Dermis microvascular lymphatic vessel endothelial cell (primary cell): Measurements from ENCODE around the gene TATDN3. TPM values are rescaled to one million over a fixed set of nuclear protein-coding genes. Genes with fewer than 3 reads are reported as not detected.
"Not testable (repeated sequence)": the region's sequence is repeated elsewhere in the genome, so short reads cannot be mapped to it uniquely, and the experiment has no call there.

Source experiments
- DNase-seq, 2 donors: peaks; one replicate each; pipeline versions ENCODE4 v3.0.0 to v3.0.0-alpha.2; 2010; ENCODE audit warnings: low read depth in 2 of 2
- total RNA-seq: library from RNA; depleted of rRNA; stranded (reverse); fragments of >200 nt; gene quantifications from 2 replicates; pipeline ENCODE4 v1.2.1, GENCODE V29; 2014

TATDN3 gene
- total RNA-seq, 1 donor from 2014 or later: 8.6 TPM

DNA sequence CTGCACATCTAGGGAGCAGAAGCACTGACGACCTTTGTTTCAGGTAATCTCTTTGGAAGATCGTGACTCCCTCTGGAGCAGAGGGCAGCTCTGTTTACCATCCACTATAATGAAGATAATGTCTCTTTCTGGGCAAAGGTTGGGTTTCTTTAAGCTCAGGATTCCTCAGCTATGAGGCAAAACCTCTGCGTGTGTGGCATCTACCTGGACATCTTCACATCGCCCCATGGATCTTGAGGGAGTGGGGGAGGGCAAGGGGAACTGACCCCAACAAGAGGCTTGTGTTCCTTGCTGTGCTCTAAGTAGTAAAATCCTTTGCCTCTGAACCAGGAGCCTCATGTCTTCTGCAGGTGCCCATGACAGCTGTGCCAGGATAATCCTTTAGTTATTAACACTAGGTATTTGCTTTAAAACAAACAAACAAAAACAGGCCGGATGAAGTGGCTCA is 36.2 kb downstream of the TATDN3 start:
- DNase-seq: no peak

DNA sequence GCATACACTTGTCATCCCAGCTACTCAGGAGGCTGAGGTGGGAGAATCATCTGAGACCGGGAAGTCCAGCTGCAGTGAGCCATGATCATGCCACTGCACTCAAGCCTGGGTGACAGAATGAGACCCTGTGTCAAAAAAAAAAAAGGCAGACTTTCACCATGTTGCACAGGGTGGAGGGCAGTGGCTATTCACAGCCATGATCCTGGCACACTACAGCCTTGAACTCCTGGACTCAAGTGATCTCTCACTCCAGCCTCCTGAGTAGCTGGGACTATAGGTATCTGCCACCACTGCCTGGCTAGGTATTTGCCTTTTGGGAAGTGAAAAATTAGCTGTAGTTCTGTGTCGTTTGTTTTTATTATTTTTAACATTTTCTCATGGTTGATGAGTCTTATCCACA is 36.7 kb downstream of the TATDN3 start:
- DNase-seq: no peak

DNA sequence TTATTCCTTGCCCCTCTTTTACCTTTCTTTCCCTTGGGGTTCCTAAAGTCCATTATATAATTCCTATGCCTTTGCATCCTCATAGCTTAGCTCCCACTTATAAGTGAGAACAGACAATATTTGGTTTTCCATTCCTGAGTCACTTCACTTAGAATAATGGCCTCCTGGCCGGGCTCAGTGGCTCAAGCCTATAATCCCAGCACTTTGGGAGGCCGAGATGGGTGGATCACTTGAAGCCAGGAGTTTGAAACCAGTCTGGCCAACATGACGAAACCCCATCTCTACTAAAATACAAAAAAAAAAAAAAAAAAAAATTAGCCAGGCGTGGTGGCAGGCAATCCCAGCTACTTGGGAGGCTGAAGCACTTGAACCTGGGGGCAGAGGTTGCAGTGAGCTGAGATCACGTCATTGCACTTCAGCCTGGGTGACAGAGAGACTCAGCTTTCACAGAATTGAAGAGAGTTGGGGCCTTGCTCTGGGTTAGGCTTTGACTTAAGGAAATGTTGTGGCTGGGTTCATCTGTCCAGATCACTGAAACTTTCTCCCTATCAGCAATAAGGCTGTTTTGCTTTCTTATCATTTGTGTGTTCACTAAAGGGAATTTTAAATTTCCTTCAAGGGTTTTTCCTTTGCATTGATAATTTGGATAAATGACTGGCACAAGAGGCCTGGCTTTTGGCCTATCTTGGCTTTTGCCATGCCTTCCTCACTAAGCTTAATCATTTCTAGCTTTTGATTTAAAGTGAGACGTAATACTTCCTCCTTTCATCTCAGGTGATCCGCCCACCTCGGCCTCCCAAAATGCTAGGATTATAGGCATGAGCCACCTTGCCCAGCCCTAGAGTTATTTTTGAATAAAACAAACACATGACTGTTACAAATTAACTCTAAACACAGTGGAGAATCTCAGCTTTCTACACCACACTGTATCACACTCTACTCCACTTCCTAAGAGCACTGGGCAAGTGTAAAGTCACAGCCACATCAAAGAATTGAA is 41.8 kb downstream of the TATDN3 start:
- not testable (repeated sequence) for DNase-seq

DNA sequence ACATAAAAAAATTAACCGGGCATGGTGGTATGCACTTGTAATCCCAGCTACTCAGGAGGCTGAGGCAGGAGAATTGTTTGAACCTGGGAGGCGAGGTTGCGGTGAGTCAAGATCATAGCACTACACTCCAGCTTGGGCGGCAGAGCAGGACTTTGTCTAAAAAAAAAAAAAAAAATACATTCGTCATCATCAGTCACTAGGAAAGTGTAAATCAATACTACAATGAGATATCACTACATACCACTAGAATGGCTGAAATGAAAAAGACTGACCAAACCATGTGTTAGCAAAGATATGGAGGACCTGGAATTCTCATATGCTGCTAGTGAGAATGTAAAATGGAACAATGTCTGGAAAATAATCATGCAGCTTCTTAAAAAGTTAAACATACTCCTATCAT is 46.5 kb downstream of the TATDN3 start:
- no peak for DNase-seq

DNA sequence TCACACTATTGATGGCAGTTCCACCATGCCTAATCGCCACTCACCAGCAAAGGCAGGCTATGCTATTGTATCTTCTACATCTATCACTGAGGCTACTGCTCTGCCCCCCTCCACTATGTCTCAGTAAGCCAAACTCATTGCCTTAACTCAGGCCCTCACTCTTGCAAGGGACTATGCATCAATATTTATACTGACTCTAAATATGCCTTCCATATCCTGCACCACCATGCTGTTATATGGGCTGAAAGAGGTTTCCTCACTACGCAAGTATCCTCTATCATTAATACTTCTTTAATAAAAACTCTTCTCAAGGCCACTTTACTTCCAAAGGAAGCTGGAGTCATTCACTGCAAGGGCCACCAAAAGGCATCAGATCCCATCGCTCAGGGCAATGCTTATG is 52.8 kb downstream of the TATDN3 start:
- DNase-seq: not testable (repeated sequence)

DNA sequence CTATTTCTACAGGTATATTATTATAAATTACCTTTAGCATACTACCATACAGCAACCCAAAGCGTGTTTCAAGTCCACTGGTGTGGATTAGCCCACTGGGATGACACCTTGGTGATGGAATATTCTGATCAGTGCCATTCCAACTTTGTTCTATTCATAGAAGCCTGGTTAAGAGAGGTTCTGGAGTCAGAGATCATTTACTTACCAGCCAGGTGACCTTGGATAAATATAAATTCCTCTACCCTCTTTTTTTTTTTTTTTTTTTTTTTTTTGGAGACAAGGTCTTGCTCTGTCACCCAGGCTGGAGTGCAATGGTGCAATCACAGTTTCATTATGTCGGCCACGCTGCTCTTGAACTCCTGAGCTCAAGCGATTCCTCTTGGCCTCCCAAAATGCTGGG is 55.9 kb downstream of the TATDN3 start, which contains the start of gene SPATA45:
SPATA45 (minus strand) TSS at position 101 of the 400 bp plus-strand sequence. CDS start 11,500 bp downstream, outside the sequence.
- no peak for DNase-seq

DNA sequence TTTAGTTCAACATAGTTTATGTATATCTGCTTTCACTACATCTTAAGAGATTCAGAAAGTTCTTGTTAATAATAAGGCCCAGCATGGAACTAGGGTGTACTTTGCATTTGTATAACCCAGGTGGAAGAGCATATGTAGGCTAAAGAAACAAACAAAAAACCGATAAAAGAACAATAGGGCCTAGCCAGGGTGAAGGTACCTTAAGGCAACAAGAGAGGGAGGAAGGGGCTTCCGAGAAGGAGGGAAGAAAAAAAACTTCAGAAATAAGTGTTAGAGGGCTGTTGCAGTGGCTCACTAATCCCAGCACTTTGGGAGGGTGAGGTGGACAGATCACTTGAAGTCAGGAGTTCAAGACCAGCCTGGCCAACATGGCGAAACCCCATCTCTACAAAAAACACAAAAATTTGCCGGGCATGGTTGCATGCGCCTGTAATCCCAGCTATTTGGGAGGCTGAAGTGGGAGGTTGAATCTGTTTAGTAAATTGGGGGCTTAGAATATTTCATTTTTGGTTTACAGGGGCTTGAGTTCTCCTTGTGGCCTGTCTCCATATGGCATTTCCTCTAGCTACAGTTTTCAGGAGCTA is 60.5 kb downstream of the TATDN3 start:
- no peak for DNase-seq

DNA sequence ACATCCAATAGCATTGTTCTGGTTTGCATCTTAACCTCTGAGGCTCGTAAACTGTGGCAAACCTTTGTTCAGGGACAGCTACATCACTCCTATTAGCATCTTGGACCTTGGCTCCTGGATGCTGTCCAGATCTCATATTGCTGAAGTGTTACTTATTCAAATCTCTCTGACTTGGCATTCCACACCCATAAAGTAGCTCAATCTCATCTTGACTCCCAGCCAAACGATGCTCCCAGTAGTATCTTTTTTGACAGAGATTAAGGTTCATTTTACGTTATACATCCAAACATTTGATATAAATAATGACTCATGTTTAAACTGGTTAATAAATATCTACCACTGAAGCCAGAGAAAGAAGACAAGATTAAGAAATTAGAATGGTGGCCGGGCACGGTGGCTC is 62.0 kb downstream of the TATDN3 start:
- no peak for DNase-seq

DNA sequence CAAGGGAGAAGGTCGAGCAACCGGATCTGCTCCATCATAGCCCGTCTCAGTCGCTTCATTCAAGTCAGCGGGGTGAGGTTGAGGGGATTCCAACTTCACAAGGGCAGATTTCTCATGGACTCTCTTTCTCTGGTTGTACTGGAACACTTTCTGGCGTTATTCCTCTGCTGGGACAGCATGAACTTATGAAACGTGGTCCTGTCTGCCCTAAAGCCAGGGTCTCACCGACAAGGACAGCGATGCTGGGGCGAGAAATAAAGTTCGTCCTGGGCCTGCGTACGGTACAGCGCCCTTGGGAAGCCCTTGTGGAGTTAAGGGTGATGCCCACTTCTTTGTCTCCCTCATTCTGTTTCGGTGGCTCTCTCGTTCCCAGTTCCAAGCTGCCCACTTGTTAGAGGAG is 65.1 kb downstream of the TATDN3 start:
- no peak for DNase-seq

DNA sequence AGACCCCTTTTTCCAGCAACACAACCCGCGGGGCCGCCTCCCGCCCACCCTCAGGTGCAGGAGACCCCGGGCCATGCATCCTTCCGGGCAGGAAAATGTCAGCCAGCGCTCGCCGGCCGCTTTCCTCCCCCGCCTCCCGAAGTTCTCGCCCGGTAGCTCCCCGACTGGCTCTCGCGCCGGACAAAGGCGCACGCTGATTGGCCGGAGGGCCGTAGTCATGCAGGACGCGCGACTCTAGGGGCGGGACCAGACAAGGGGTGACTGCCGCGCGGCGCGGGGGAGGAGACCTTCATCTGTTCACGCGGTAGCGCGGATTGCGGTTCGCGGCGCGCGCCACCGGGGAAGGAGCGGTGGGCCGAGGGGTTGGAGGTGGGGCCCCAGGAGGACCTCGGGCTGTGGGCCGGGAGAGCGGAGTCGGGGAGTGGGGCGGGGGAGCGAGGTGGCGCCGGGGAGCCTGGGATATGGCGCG is 66.3 kb downstream of the TATDN3 start, which contains the start of gene FLVCR1:
FLVCR1 (plus strand) TSS at position 284 of the 469 bp plus-strand sequence; CDS start at position 462, 178 bp downstream.
- peak; percentile 90 to 96 for DNase-seq

DNA sequence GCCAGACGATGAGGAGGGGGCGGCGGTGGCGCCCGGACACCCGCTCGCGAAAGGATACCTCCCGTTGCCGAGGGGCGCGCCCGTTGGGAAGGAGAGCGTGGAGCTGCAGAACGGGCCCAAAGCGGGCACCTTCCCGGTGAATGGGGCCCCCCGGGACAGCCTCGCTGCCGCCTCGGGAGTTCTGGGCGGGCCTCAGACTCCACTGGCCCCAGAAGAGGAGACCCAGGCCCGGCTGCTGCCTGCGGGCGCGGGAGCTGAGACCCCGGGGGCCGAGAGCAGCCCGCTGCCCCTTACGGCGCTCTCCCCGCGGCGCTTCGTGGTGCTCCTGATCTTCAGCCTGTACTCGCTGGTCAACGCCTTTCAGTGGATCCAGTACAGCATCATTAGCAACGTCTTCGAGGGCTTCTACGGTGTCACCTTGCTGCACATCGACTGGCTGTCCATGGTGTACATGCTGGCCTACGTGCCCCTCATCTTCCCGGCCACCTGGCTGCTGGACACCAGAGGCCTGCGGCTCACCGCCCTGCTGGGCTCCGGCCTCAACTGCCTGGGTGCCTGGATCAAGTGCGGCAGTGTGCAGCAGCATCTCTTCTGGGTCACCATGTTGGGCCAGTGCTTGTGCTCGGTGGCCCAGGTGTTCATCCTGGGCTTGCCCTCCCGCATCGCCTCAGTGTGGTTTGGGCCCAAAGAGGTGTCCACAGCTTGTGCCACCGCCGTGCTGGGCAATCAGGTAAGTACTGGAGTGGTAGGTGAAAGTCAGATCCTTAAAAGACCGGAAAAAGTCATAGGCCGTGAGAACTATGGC is 67.0 kb downstream of the TATDN3 start:
- peak in 1 of 2 donors; percentile 41 for DNase-seq

DNA sequence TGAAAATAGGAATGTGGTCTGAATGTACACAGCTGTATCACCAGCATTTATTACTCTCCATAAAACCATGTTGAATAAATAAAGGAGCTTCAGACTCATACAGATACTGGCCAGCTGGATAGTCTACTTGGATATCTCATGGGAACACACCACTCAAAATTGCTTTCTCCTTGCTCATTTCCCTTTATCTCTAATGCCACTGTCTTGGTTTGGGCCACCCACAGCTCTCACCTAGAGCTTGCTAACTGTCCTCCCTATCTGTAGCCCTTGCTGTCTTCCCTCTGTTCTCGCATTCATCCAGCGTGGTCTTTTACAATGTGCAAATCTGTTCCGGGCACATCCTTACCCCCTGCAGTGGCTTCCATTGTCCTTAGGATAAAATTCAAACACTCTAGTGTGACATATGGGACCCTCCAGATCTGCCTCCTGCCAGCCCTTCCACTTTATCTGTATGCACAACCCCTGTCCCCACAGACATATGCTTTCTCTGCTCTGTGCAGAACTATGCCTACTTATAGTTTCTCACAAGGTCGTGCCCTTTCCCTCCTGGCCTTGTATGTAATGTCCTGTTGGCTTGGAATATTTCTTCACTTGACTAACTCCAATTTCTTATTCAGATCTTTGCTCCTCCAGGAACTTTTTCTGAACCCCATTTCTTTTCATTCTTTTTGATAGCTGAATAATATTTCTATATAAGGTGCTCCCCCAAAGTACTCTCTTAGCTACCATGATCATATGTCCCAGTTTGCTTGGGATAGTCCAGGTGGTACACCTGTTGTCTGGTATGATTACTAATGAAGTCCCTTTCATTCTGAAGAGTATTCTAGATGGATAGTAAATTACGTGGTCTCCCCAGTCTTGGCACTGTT is 69.3 kb downstream of the TATDN3 start:
- no peak for DNase-seq

DNA sequence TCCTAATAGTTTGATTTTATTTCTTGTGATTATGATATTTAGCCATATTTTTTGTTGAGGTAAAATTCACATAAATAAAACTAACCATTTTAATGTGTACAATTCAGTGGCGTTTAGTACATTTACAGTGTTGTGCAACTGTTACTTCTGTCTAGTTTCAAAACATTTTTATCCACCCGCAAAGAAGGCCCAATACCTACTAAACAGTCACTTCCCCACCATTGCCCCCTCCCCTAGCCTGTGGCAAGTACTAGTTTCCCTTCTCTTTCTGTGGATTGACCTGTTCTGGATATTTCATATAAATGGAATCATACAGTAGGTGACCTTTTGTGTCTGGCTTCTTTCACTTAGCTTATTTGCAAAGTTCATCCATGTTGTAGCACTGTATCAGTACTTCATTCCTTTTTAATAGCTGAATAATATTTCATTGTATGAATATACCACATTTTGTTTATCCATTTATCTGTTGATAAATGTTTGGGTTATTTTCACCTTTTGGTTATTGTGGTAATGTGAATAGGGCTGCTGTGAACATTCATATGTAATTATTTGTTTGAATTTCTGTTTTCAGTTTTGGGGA is 70.5 kb downstream of the TATDN3 start:
- no peak for DNase-seq

DNA sequence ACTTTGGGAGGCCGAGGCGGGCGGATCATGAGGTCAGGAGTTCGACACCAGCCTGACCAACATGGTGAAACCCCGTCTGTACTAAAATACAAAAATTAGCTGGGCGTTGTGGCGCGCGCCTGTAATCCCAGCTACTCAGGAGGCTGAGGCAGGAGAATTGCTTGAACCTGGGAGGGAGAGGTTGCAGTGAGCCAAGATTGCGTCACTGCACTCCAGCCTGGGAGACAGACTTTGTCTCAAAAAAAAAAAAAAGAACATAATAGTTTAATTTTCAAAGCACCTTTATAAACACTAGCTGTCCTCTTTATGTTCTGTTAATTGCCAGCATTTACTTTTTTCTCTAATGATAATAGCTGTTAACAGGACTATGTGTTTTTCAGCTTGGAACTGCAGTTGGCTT is 71.7 kb downstream of the TATDN3 start:
- not testable (repeated sequence) for DNase-seq

DNA sequence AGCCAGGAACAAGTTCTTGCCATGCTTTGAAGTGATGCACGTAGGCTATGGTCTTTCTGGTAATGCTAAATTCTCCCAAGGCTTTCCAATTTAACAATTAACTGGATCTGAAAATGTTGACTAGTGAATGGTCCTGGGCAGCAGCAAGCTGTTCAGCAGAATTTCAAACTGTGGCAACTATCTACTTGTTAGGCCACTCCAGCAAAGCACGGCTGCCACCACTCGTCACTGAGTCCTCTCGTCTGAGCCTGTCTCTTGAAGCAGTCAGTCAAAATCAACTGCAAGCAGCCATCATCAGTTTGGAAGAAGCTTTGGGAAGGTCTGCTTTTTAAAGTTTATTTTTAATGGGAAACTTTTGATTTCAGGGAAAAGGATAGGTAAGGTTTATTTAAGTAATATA is 72.5 kb downstream of the TATDN3 start:
- DNase-seq: no peak

Other genes starting within 250 kb of the TATDN3 start
- 1.0 and 1.3 TPM in 2 replicates for gene ATF3, start 183.1 kb upstream of the TATDN3 start, total RNA-seq
- 0.64 and 1.4 TPM in 2 replicates for gene BATF3, start 92.1 kb upstream of the TATDN3 start, total RNA-seq
- 25.3 and 31.5 TPM in 2 replicates for gene NSL1, start 117 bp upstream of the TATDN3 start, total RNA-seq
- not detected in 2 replicates for gene SPATA45, start 55.8 kb downstream of the TATDN3 start, total RNA-seq
- 6.9 and 11.3 TPM in 2 replicates for gene FLVCR1, start 66.4 kb downstream of the TATDN3 start, total RNA-seq
- gene VASH2, start 158.6 kb downstream of the TATDN3 start, total RNA-seq: 0.13 TPM in 2 replicates
- 38.0 and 38.4 TPM in 2 replicates for gene ANGEL2, start 224.0 kb downstream of the TATDN3 start, total RNA-seq